ENCODE measurements around the gene USP20. TPM values are rescaled to one million over a fixed set of nuclear protein-coding genes. Genes with fewer than 3 reads are reported as not detected.
A peak's percentile ranks its signal among the peaks of the same experiment; 100 is the strongest.

The USP20 gene
- total and polyA plus RNA-seq, 4 experiments from 2014 or later, result 36.5 to 132 (median 89.6) TPM

DNA sequence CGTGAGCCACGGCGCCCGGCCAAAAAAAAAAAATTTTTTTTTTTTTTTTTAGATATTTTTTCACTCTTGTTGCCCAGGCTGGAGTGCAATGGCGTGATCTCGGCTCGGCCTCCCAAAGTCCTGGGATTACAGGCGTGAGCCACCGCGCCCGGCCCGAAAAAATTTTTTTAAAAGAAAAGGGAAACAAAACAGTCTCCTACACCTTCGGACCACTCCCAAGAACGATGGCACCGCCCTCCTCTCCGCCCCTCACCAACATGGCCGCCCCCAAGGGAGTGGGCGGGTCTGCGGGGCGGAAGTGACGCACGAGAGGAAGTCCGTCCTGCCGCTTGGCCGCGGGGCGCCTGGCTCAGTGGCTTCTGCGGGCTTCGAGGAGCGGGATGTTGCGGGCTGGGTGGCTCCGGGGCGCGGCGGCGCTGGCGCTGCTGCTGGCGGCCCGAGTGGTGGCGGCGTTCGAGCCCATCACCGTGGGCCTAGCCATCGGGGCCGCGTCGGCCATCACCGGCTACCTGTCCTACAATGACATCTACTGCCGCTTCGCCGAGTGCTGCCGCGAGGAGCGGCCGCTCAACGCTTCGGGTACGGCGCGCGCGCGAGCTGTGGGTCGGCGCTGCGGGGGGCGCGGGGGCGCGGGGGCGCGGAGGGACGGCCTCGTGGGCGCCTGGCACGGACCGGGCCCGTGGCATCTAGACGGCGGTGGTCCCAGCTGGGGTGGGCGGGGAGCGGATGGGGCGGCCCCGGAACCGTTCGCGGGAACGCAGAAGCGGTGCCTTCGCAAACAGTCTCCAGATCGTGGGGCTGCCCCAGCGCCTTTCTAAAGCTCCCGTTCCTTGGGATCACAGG lies 32.2 kb upstream of the USP20 start, which contains the start of gene TOR1B:
Gene TOR1B, plus strand, starts transcription at position 352 of the 843 bp plus-strand sequence. Its CDS starts 29 bp downstream, at position 381.
- peaks cover 27% of the 10 kb centered on the region for H3K4me1 ChIP-seq (ENCODE audit: insufficient read depth, low read length)
- Mint-ChIP-seq H3K4me3 (peak within 1 kb of the TSS; percentile 91 to 96 (median 93)), H3K27ac (peak within 1 kb of the TSS; percentile 88 to 97 (median 95)), H3K36me3 (peaks cover 16 to 25% of the 10 kb centered on the region in 2 donors), H3K4me1 (peaks cover 17 to 31% (median 23%) of the 10 kb centered on the region in 4 donors), H3K9me3 (no peaks in the 10 kb centered on the region), H3K27me3 (no peaks in the 10 kb centered on the region)
- H3K27ac ChIP-seq (ENCODE audit: low read depth, low read length), result peak within 1 kb of the TSS; percentile 85
- no peaks in the 10 kb centered on the region for H3K9me3 ChIP-seq (ENCODE audit: control insufficient read depth in 1 of 2, low read length in 2 of 2)
- ChIA-PET CTCF (ENCODE audit: partially characterized antibody) (interaction anchor here (0.9 to 1.6 kb wide), 5 partner anchors 13 to 671 kb away, joined by 3 to 4 read pairs (median 3); no protein-coding TSS in a partner anchor), POLR2A (ENCODE audit: partially characterized antibody) (interaction anchor here (0.6 to 2.5 kb wide), 16 partner anchors 9 to 847 kb away, joined by 3 to 13 read pairs (median 4); partner anchors contain the start of genes C9orf78, FNBP1, GPR107 and NTMT1)
- DNase-seq, result peak; percentile 93 to 96 (median 94)
- peak within 1 kb of the TSS; percentile 77 to 78 for H3K4me3 ChIP-seq (ENCODE audit: low read length in 2 of 2)
- intact Hi-C loops (cut with micrococcal nuclease), result loop anchor here (1.0 kb wide), 3 partner anchors 21 to 81 kb away; partner anchors contain the start of genes C9orf78, TOR1A and USP20
- peaks cover 13% of the 10 kb centered on the region for H3K36me3 ChIP-seq (ENCODE audit: insufficient read depth, low read length)
- no peaks in the 10 kb centered on the region for H3K27me3 ChIP-seq (ENCODE audit: insufficient read depth, low read length)

- POLR2A ChIA-PET (ENCODE audit: partially characterized antibody), result interaction anchor here (0.7 to 2.5 kb wide), 11 partner anchors 8 to 239 kb away, joined by 3 to 13 read pairs (median 5); partner anchors contain the start of genes C9orf78, FNBP1, NTMT1 and USP20
- H3K27ac Mint-ChIP-seq, result peak overlapping the region; percentile 61 to 96 (median 88)
- no peaks in the 10 kb centered on the region for H3K27me3 Mint-ChIP-seq
Measured at GRCh38 chr9:129803676-129804060, 31.6 kb upstream of the USP20 start.

GRCh38 chr9:129806061-129806460 lies 29.2 kb upstream of the USP20 start:
- intact Hi-C loops (cut with micrococcal nuclease), result no loop called here
- ChIA-PET POLR2A (ENCODE audit: partially characterized antibody) (no interaction called here), CTCF (ENCODE audit: partially characterized antibody) (interaction anchor here (0.7 to 1.0 kb wide), 2 partner anchors 68 to 906 kb away, joined by 3 to 4 read pairs; no protein-coding TSS in a partner anchor)
- peaks cover 30% of the 10 kb centered on the region for H3K4me1 ChIP-seq (ENCODE audit: insufficient read depth, low read length)
- H3K4me1 Mint-ChIP-seq, result peaks cover 20 to 47% (median 26%) of the 10 kb centered on the region in 4 donors
- peak overlapping the region in 5 of 8 donors; percentile 24 to 57 (median 50) for H3K4me3 Mint-ChIP-seq
- H3K27ac ChIP-seq (ENCODE audit: low read depth, low read length), result no peak overlapping the region
- H3K27me3 ChIP-seq (ENCODE audit: insufficient read depth, low read length), result no peaks in the 10 kb centered on the region
- H3K36me3 ChIP-seq (ENCODE audit: insufficient read depth, low read length), result peaks cover 29% of the 10 kb centered on the region
- no peaks in the 10 kb centered on the region for H3K9me3 ChIP-seq (ENCODE audit: control insufficient read depth in 1 of 2, low read length in 2 of 2)
- no peak overlapping the region for H3K4me3 ChIP-seq (ENCODE audit: low read length in 2 of 2)
- no peak for DNase-seq
- no peaks in the 10 kb centered on the region for H3K27me3 Mint-ChIP-seq
- peaks cover 0 to 1% (median 0%) of the 10 kb centered on the region in 8 donors for H3K9me3 Mint-ChIP-seq
- H3K27ac Mint-ChIP-seq, result peak overlapping the region; percentile 15 to 85 (median 72)
- H3K36me3 Mint-ChIP-seq, result peaks cover 28 to 50% of the 10 kb centered on the region in 2 donors

More at GRCh38 chr9:129803676-129804060, 31.6 kb upstream of the USP20 start:
- CTCF ChIA-PET (ENCODE audit: partially characterized antibody), result interaction anchor here (0.9 to 1.2 kb wide), 3 partner anchors 81 to 672 kb away, joined by 3 to 4 read pairs (median 3); no protein-coding TSS in a partner anchor
- DNase-seq, result no peak
- Mint-ChIP-seq H3K36me3 (peaks cover 17 to 27% of the 10 kb centered on the region in 2 donors), H3K9me3 (peaks cover 0 to 1% (median 0%) of the 10 kb centered on the region in 8 donors), H3K4me3 (peak overlapping the region; percentile 82 to 96 (median 93)), H3K4me1 (peaks cover 17 to 32% (median 23%) of the 10 kb centered on the region in 4 donors)
- Histone ChIP-seq H3K4me3 (ENCODE audit: low read length in 2 of 2) (peak overlapping the region; percentile 77 to 78), H3K36me3 (ENCODE audit: insufficient read depth, low read length) (peaks cover 16% of the 10 kb centered on the region), H3K27me3 (ENCODE audit: insufficient read depth, low read length) (no peaks in the 10 kb centered on the region), H3K4me1 (ENCODE audit: insufficient read depth, low read length) (peaks cover 27% of the 10 kb centered on the region), H3K9me3 (ENCODE audit: control insufficient read depth in 1 of 2, low read length in 2 of 2) (no peaks in the 10 kb centered on the region), H3K27ac (ENCODE audit: low read depth, low read length) (peak overlapping the region; percentile 85)
- intact Hi-C loops (cut with micrococcal nuclease), result loop anchor here (1.0 kb wide), 3 partner anchors 21 to 81 kb away; partner anchors contain the start of genes C9orf78, TOR1A and USP20

GRCh38 chr9:129809346-129809745 lies 25.9 kb upstream of the USP20 start:
- Mint-ChIP-seq H3K4me3 (no peak overlapping the region), H3K27me3 (no peaks in the 10 kb centered on the region), H3K27ac (peak overlapping the region in 3 of 7 donors; percentile 40 to 75 (median 57)), H3K4me1 (peaks cover 19 to 44% (median 23%) of the 10 kb centered on the region in 4 donors), H3K9me3 (peaks cover 0 to 1% (median 0%) of the 10 kb centered on the region in 8 donors), H3K36me3 (peaks cover 28 to 62% of the 10 kb centered on the region in 2 donors)
- no peak overlapping the region for H3K27ac ChIP-seq (ENCODE audit: low read depth, low read length)
- intact Hi-C loops (cut with micrococcal nuclease), result no loop called here
- H3K9me3 ChIP-seq (ENCODE audit: control insufficient read depth in 1 of 2, low read length in 2 of 2), result no peaks in the 10 kb centered on the region
- CTCF ChIA-PET (ENCODE audit: partially characterized antibody), result no interaction called here
- H3K4me3 ChIP-seq (ENCODE audit: low read length in 2 of 2), result no peak overlapping the region
- peaks cover 25% of the 10 kb centered on the region for H3K4me1 ChIP-seq (ENCODE audit: insufficient read depth, low read length)
- no peak for DNase-seq
- peaks cover 39% of the 10 kb centered on the region for H3K36me3 ChIP-seq (ENCODE audit: insufficient read depth, low read length)
- POLR2A ChIA-PET (ENCODE audit: partially characterized antibody), result interaction anchor here (0.9 kb wide), 1 partner anchor 189 kb away, joined by 3 read pairs; no protein-coding TSS in a partner anchor
- no peaks in the 10 kb centered on the region for H3K27me3 ChIP-seq (ENCODE audit: insufficient read depth, low read length)

DNA sequence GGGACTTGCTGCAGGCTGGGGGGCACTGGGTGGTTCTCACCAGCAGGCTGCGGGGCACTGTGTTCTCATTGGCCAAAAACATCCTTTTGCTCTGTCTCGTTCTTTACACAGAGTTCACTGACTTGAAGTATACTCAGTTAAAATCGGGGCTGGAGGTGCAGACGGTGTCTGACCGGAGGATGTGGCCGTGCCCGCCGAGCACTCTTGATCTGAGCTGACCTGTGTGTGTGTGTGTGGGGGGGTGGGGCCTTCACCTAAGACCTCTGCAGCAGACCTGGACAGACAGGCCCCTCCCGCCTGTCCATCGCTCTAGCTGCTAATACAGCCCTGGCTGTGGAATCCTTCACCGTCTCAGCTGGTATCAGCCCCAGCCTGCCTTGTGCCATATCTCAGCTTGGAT lies 25.1 kb upstream of the USP20 start:
- peaks cover 31 to 68% of the 10 kb centered on the region in 2 donors for H3K36me3 Mint-ChIP-seq

DNA sequence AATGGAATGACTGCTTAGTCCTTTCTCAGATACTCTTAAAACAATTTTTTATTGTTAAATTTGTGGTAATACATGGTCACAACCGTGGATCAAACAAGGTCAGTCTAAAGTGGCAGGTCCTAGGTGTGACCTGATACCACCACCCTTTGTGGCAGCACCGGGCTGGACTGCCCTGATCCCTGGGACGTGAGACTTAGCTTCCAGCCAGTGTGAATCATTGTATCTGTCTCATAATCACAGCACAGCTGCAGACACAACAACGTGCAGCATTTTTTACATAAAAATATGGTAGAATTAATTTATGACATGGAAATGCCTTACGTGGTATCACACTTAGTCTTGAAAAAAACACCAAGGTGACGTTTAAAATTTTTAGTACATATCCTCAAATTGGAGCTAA lies 24.5 kb upstream of the USP20 start:
- Mint-ChIP-seq H3K4me1 (peaks cover 17 to 37% (median 20%) of the 10 kb centered on the region in 4 donors), H3K9me3 (peaks cover 0 to 1% (median 0%) of the 10 kb centered on the region in 8 donors), H3K27me3 (no peaks in the 10 kb centered on the region), H3K4me3 (no peak overlapping the region), H3K36me3 (peaks cover 30 to 71% of the 10 kb centered on the region in 2 donors), H3K27ac (peak overlapping the region in 1 of 7 donors; percentile 8)
- POLR2A ChIA-PET (ENCODE audit: partially characterized antibody), result interaction anchor here (0.5 to 1.0 kb wide), 2 partner anchors 27 to 59 kb away, joined by 3 read pairs; no protein-coding TSS in a partner anchor
- no peak overlapping the region for H3K27ac ChIP-seq (ENCODE audit: low read depth, low read length)
- no peaks in the 10 kb centered on the region for H3K9me3 ChIP-seq (ENCODE audit: control insufficient read depth in 1 of 2, low read length in 2 of 2)
- peaks cover 16% of the 10 kb centered on the region for H3K4me1 ChIP-seq (ENCODE audit: insufficient read depth, low read length)
- H3K36me3 ChIP-seq (ENCODE audit: insufficient read depth, low read length), result peaks cover 52% of the 10 kb centered on the region
- no peak for DNase-seq
- no peaks in the 10 kb centered on the region for H3K27me3 ChIP-seq (ENCODE audit: insufficient read depth, low read length)
- no peak overlapping the region for H3K4me3 ChIP-seq (ENCODE audit: low read length in 2 of 2)
- CTCF ChIA-PET (ENCODE audit: partially characterized antibody), result interaction anchor here (0.7 to 2.4 kb wide), 3 partner anchors 20 to 441 kb away, joined by 3 to 5 read pairs (median 3); no protein-coding TSS in a partner anchor
- intact Hi-C loops (cut with micrococcal nuclease), result no loop called here

More for the DNA sequence above, 25.1 kb upstream of the USP20 start:
- Mint-ChIP-seq H3K27ac (peak overlapping the region in 2 of 7 donors; percentile 42 to 54), H3K27me3 (no peaks in the 10 kb centered on the region), H3K4me3 (no peak overlapping the region), H3K4me1 (peaks cover 18 to 42% (median 22%) of the 10 kb centered on the region in 4 donors), H3K9me3 (peaks cover 0 to 1% (median 0%) of the 10 kb centered on the region in 8 donors)
- Histone ChIP-seq H3K27ac (ENCODE audit: low read depth, low read length) (no peak overlapping the region), H3K9me3 (ENCODE audit: control insufficient read depth in 1 of 2, low read length in 2 of 2) (no peaks in the 10 kb centered on the region), H3K27me3 (ENCODE audit: insufficient read depth, low read length) (no peaks in the 10 kb centered on the region), H3K4me1 (ENCODE audit: insufficient read depth, low read length) (peaks cover 23% of the 10 kb centered on the region), H3K36me3 (ENCODE audit: insufficient read depth, low read length) (peaks cover 45% of the 10 kb centered on the region), H3K4me3 (ENCODE audit: low read length in 2 of 2) (no peak overlapping the region)
- ChIA-PET POLR2A (ENCODE audit: partially characterized antibody) (interaction anchor here (0.5 to 0.9 kb wide), 2 partner anchors 28 to 188 kb away, joined by 3 read pairs; no protein-coding TSS in a partner anchor), CTCF (ENCODE audit: partially characterized antibody) (no interaction called here)
- intact Hi-C loops (cut with micrococcal nuclease), result no loop called here
- no peak for DNase-seq

Data from CD4-positive, alpha-beta memory T cell (primary cell).